ENCODE results near the gene RGS10.
"Not testable (repeated sequence)": the region's sequence is repeated elsewhere in the genome, so short reads cannot be mapped to it uniquely, and the experiment has no call there.

RGS10 gene

GRCh38 chr10:119468542-119469324 is 73.8 kb downstream of the RGS10 start:
- no peaks in the 10 kb centered on the region for H3K9me3 ChIP-seq (ENCODE audit: control insufficient read depth, low read length)
- no peak overlapping the region for H3K27ac ChIP-seq (ENCODE audit: low read depth, low read length, severe bottlenecking)
- no peaks in the 10 kb centered on the region for H3K36me3 ChIP-seq (ENCODE audit: control insufficient read depth, insufficient read depth, low read length)
- H3K4me1 ChIP-seq (ENCODE audit: control insufficient read depth, insufficient read depth, low read length, poor library complexity, severe bottlenecking): no peaks in the 10 kb centered on the region
- 75 to 88% methylated on average over 4 to 10 of the region's 13 CpGs for WGBS, 2 experiments (ENCODE audit: insufficient coverage in 2 of 2)
- H3K4me3 ChIP-seq (ENCODE audit: extremely low read depth, insufficient read depth, low read length, poor library complexity, severe bottlenecking): no peak overlapping the region

GRCh38 chr10:119466655-119467054 is 75.9 kb downstream of the RGS10 start:
- Histone ChIP-seq H3K27ac (ENCODE audit: low read depth, low read length, severe bottlenecking) (no peak overlapping the region), H3K4me3 (ENCODE audit: extremely low read depth, insufficient read depth, low read length, poor library complexity, severe bottlenecking) (no peak overlapping the region), H3K4me1 (ENCODE audit: control insufficient read depth, insufficient read depth, low read length, poor library complexity, severe bottlenecking) (no peaks in the 10 kb centered on the region), H3K9me3 (ENCODE audit: control insufficient read depth, low read length) (no peaks in the 10 kb centered on the region), H3K36me3 (ENCODE audit: control insufficient read depth, insufficient read depth, low read length) (no peaks in the 10 kb centered on the region)
- WGBS, 2 experiments (ENCODE audit: insufficient coverage in 2 of 2): 74 to 76% methylated on average over 7 of the region's 7 CpGs

- 76 to 82% methylated on average over 8 to 9 of the region's 10 CpGs for WGBS, 2 experiments (ENCODE audit: insufficient coverage in 2 of 2)
- H3K27ac ChIP-seq (ENCODE audit: low read depth, low read length, severe bottlenecking): no peak overlapping the region
- H3K36me3 ChIP-seq (ENCODE audit: control insufficient read depth, insufficient read depth, low read length): no peaks in the 10 kb centered on the region
- no peak overlapping the region for H3K4me3 ChIP-seq (ENCODE audit: extremely low read depth, insufficient read depth, low read length, poor library complexity, severe bottlenecking)
- no peaks in the 10 kb centered on the region for H3K4me1 ChIP-seq (ENCODE audit: control insufficient read depth, insufficient read depth, low read length, poor library complexity, severe bottlenecking)
- no peaks in the 10 kb centered on the region for H3K9me3 ChIP-seq (ENCODE audit: control insufficient read depth, low read length)
These were observed 76.4 kb downstream of the RGS10 start for GRCh38 chr10:119466076-119466475.

- H3K36me3 ChIP-seq (ENCODE audit: control insufficient read depth, insufficient read depth, low read length): no peaks in the 10 kb centered on the region
- H3K4me3 ChIP-seq (ENCODE audit: extremely low read depth, insufficient read depth, low read length, poor library complexity, severe bottlenecking): no peak overlapping the region
These were observed 77.4 kb downstream of the RGS10 start for GRCh38 chr10:119465085-119465484.

GRCh38 chr10:119463195-119463594 is 79.3 kb downstream of the RGS10 start:
- WGBS, 2 experiments (ENCODE audit: insufficient coverage in 2 of 2): no CpG with 5 or more reads among the region's 2 CpGs
- not testable (repeated sequence) for H3K36me3 ChIP-seq (ENCODE audit: control insufficient read depth, insufficient read depth, low read length); H3K4me3 ChIP-seq (ENCODE audit: extremely low read depth, insufficient read depth, low read length, poor library complexity, severe bottlenecking); H3K4me1 ChIP-seq (ENCODE audit: control insufficient read depth, insufficient read depth, low read length, poor library complexity, severe bottlenecking); H3K9me3 ChIP-seq (ENCODE audit: control insufficient read depth, low read length); H3K27ac ChIP-seq (ENCODE audit: low read depth, low read length, severe bottlenecking)

More at GRCh38 chr10:119465085-119465484, 77.4 kb downstream of the RGS10 start:
- Histone ChIP-seq H3K27ac (ENCODE audit: low read depth, low read length, severe bottlenecking) (no peak overlapping the region), H3K9me3 (ENCODE audit: control insufficient read depth, low read length) (no peaks in the 10 kb centered on the region), H3K4me1 (ENCODE audit: control insufficient read depth, insufficient read depth, low read length, poor library complexity, severe bottlenecking) (no peaks in the 10 kb centered on the region)
- 89 to 94% methylated on average over 4 of the region's 4 CpGs for WGBS, 2 experiments (ENCODE audit: insufficient coverage in 2 of 2)

- no peaks in the 10 kb centered on the region for H3K36me3 ChIP-seq (ENCODE audit: control insufficient read depth, insufficient read depth, low read length)
- H3K9me3 ChIP-seq (ENCODE audit: control insufficient read depth, low read length): no peaks in the 10 kb centered on the region
- H3K27ac ChIP-seq (ENCODE audit: low read depth, low read length, severe bottlenecking): no peak overlapping the region
- H3K4me3 ChIP-seq (ENCODE audit: extremely low read depth, insufficient read depth, low read length, poor library complexity, severe bottlenecking): no peak overlapping the region
- H3K4me1 ChIP-seq (ENCODE audit: control insufficient read depth, insufficient read depth, low read length, poor library complexity, severe bottlenecking): no peaks in the 10 kb centered on the region
- WGBS, 2 experiments (ENCODE audit: insufficient coverage in 2 of 2): 85 to 89% methylated on average over 3 of the region's 4 CpGs
These were observed 79.7 kb downstream of the RGS10 start for GRCh38 chr10:119462773-119463172.

GRCh38 chr10:119461923-119462322 is 80.6 kb downstream of the RGS10 start:
- 86 to 100% methylated on average over 1 of the region's 2 CpGs for WGBS, 2 experiments (ENCODE audit: insufficient coverage in 2 of 2)
- Histone ChIP-seq H3K4me1 (ENCODE audit: control insufficient read depth, insufficient read depth, low read length, poor library complexity, severe bottlenecking) (no peaks in the 10 kb centered on the region), H3K27ac (ENCODE audit: low read depth, low read length, severe bottlenecking) (no peak overlapping the region)

GRCh38 chr10:119461380-119461779 is 81.1 kb downstream of the RGS10 start:
- H3K4me1 ChIP-seq (ENCODE audit: control insufficient read depth, insufficient read depth, low read length, poor library complexity, severe bottlenecking): no peaks in the 10 kb centered on the region
- H3K27ac ChIP-seq (ENCODE audit: low read depth, low read length, severe bottlenecking): no peak overlapping the region
- H3K4me3 ChIP-seq (ENCODE audit: extremely low read depth, insufficient read depth, low read length, poor library complexity, severe bottlenecking): no peak overlapping the region
- WGBS, 2 experiments (ENCODE audit: insufficient coverage in 2 of 2): 90 to 100% methylated on average over 1 of the region's 3 CpGs
- no peaks in the 10 kb centered on the region for H3K9me3 ChIP-seq (ENCODE audit: control insufficient read depth, low read length)
- H3K36me3 ChIP-seq (ENCODE audit: control insufficient read depth, insufficient read depth, low read length): no peaks in the 10 kb centered on the region

More at GRCh38 chr10:119461923-119462322, 80.6 kb downstream of the RGS10 start:
- no peaks in the 10 kb centered on the region for H3K9me3 ChIP-seq (ENCODE audit: control insufficient read depth, low read length)
- no peak overlapping the region for H3K4me3 ChIP-seq (ENCODE audit: extremely low read depth, insufficient read depth, low read length, poor library complexity, severe bottlenecking)
- H3K36me3 ChIP-seq (ENCODE audit: control insufficient read depth, insufficient read depth, low read length): no peaks in the 10 kb centered on the region

GRCh38 chr10:119460369-119461195 is 81.9 kb downstream of the RGS10 start:
- 86 to 95% methylated on average over 5 to 6 of the region's 11 CpGs for WGBS, 2 experiments (ENCODE audit: insufficient coverage in 2 of 2)
- Histone ChIP-seq H3K4me1 (ENCODE audit: control insufficient read depth, insufficient read depth, low read length, poor library complexity, severe bottlenecking) (no peaks in the 10 kb centered on the region), H3K4me3 (ENCODE audit: extremely low read depth, insufficient read depth, low read length, poor library complexity, severe bottlenecking) (no peak overlapping the region), H3K36me3 (ENCODE audit: control insufficient read depth, insufficient read depth, low read length) (no peaks in the 10 kb centered on the region), H3K9me3 (ENCODE audit: control insufficient read depth, low read length) (no peaks in the 10 kb centered on the region), H3K27ac (ENCODE audit: low read depth, low read length, severe bottlenecking) (no peak overlapping the region)

- H3K4me3 ChIP-seq (ENCODE audit: extremely low read depth, insufficient read depth, low read length, poor library complexity, severe bottlenecking): no peak overlapping the region
- 90 to 93% methylated on average over 13 to 16 of the region's 17 CpGs for WGBS, 2 experiments (ENCODE audit: insufficient coverage in 2 of 2)
- no peak overlapping the region for H3K27ac ChIP-seq (ENCODE audit: low read depth, low read length, severe bottlenecking)
These were observed 82.7 kb downstream of the RGS10 start for GRCh38 chr10:119459681-119460340.

More at GRCh38 chr10:119459681-119460340, 82.7 kb downstream of the RGS10 start:
- no peaks in the 10 kb centered on the region for H3K4me1 ChIP-seq (ENCODE audit: control insufficient read depth, insufficient read depth, low read length, poor library complexity, severe bottlenecking)
- H3K36me3 ChIP-seq (ENCODE audit: control insufficient read depth, insufficient read depth, low read length): no peaks in the 10 kb centered on the region
- no peaks in the 10 kb centered on the region for H3K9me3 ChIP-seq (ENCODE audit: control insufficient read depth, low read length)

Data from mesodermal cell (in vitro differentiated cells).